GM06990 (cell line): ENCODE results near the gene GAREM1.
A peak's percentile ranks its signal among the peaks of the same experiment; 100 is the strongest.

Experiments used
- DNase-seq: peaks from one replicate; pipeline ENCODE4 v3.0.0-alpha.2; 2011; ENCODE audit not compliant: insufficient read length; ENCODE audit errors: extremely low read depth
- H3K27me3 ChIP-seq: replicated peaks from 2 replicates; pipeline ENCODE4 v1.6.0; 2011; ENCODE audit warnings: low read length; ENCODE audit not compliant: control insufficient read depth, insufficient read depth
- H3K36me3 ChIP-seq: 2 replicates; pipeline ENCODE4 v1.5.1; 2011; ENCODE audit warnings: low read length; ENCODE audit not compliant: control insufficient read depth, insufficient read depth
- H3K4me3 ChIP-seq: replicated peaks from 2 replicates; pipeline ENCODE4 v1.5.1; 2011; ENCODE audit warnings: low read depth, mild to moderate bottlenecking, control low read depth, low read length
- TF ChIP-seq, protein P1 (sequence below): IDR thresholded peaks from 2 replicates; pipeline ENCODE4 v1.5.1; 2011; ENCODE audit warnings: low read length, control low read depth, mild to moderate bottlenecking, inconsistent platforms; ENCODE audit not compliant: insufficient read depth, poor library complexity, severe bottlenecking

Gene GAREM1

DNA sequence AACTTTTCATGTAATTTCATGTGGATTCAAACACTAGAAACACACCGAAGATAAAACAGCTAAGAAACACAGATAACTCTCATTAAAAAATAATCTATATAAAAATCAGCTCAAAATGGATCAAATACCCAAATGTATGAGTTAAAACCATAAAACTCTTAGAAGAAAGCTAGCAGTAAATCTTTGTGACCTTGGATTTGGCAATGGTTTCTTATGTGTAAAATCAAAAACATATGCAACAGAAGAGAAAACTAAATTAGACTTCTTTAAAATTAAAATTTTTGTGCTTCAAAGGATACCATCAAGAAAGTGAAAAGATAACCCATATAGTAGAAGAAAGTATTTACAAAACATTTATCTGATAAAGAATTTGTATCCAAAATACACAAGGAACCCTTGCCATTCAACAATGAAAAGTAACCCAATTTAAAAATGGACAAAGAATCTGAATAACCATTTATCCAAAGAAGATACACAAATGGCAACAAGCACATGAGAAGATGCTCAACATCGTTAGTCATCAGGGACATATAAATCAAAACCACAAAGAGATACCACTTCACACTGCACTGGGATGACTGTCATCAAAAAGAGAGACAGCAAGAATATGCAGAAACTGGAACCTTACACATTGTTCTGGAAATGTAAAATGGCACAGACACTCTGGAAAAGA lies 27.5 kb downstream of the GAREM1 start:
- no peak overlapping the region for H3K4me3 ChIP-seq
- H3K36me3 ChIP-seq: no peaks in the 10 kb centered on the region
- DNase-seq: no peak
- H3K27me3 ChIP-seq: no peaks in the 10 kb centered on the region; the same call in 1 of the 2 replicates
- TF ChIP-seq, protein P1, sequence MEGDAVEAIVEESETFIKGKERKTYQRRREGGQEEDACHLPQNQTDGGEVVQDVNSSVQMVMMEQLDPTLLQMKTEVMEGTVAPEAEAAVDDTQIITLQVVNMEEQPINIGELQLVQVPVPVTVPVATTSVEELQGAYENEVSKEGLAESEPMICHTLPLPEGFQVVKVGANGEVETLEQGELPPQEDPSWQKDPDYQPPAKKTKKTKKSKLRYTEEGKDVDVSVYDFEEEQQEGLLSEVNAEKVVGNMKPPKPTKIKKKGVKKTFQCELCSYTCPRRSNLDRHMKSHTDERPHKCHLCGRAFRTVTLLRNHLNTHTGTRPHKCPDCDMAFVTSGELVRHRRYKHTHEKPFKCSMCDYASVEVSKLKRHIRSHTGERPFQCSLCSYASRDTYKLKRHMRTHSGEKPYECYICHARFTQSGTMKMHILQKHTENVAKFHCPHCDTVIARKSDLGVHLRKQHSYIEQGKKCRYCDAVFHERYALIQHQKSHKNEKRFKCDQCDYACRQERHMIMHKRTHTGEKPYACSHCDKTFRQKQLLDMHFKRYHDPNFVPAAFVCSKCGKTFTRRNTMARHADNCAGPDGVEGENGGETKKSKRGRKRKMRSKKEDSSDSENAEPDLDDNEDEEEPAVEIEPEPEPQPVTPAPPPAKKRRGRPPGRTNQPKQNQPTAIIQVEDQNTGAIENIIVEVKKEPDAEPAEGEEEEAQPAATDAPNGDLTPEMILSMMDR: no peak

DNA sequence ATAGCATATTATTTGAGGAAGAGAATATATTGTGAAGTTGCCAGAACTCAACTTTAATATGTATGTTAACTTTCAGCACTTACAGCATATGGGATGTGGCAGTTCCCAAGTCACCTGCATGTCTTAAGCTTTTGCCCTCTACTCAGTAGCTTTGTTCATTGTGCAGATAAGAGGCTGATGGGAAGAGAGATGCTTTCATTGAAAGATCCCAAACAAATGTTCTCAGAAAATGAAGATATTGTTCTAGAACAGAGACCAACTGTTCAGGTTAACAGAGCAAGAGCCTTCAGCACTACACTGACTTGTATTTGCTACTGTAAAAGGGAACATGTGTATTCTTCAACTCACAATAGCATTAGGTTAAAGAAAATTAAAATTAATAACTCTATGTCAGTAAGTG lies 28.1 kb downstream of the GAREM1 start:
- no peak for DNase-seq
- TF ChIP-seq, protein P1: no peak
- H3K36me3 ChIP-seq: no peaks in the 10 kb centered on the region
- H3K4me3 ChIP-seq: no peak overlapping the region
- H3K27me3 ChIP-seq: no peaks in the 10 kb centered on the region; the same call in 1 of the 2 replicates

DNA sequence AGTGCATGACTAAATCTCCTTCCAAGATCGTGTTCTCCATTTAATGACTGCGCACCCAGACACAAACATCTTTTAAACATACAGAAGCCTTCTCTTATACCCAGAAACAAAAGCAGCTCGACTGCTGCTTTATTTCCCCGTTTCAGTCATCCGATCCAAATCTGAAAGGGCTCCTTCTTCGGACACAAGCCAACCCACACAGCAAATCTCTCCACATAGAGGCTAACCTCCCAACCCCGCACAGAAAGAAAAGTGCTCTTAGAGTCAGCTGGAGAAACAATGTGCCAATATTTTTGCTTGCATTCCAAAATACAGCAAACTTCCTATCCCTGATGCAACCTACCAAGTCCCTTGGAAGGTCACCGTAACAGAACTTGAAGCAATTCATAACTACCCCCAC lies 29.1 kb downstream of the GAREM1 start:
- TF ChIP-seq, protein P1: no peak
- no peak for DNase-seq
- Histone ChIP-seq H3K36me3 (no peaks in the 10 kb centered on the region), H3K27me3 (no peaks in the 10 kb centered on the region; the same call in 1 of the 2 replicates), H3K4me3 (no peak overlapping the region)

DNA sequence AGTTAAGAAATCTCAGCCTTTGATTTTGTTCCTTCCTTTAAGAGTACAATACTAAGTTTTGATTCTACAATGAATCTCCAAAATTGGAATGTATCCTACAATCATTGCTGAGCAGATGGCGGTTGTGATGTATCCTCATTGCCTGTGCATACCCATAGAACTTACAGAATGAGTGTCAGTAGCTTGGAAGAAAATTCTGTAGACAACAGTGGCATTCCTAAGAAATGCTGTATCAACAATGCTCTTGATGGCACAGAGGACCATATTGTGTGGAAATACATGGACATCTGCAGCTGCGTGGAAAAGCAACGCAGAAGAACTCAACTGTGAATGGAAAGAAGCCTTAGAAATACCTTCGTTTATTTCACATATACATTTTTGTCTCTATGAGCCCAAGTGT lies 30.2 kb downstream of the GAREM1 start:
- no peak for DNase-seq
- no peaks in the 10 kb centered on the region; the same call in 1 of the 2 replicates for H3K27me3 ChIP-seq
- TF ChIP-seq, protein P1: no peak
- H3K36me3 ChIP-seq: no peaks in the 10 kb centered on the region
- no peak overlapping the region for H3K4me3 ChIP-seq

DNA sequence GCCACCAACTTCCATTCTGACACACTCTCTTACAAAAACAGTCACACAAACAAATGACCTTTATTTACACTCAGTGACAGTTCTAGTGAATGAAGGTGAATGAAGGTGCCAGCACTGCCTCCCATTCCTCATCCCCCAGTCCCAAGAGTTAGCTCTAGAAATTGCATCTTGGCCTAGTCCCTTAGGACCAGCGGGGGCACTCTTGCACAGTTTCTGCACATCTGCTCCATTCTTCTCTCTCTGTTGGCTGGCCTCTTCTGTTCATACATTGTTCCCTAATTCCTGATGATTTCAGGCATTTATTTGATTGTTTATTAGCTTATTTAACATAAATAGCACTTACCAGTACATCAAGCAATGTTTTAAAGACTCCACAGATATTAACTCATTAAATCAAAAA lies 30.9 kb downstream of the GAREM1 start:
- H3K36me3 ChIP-seq: no peaks in the 10 kb centered on the region
- TF ChIP-seq, protein P1: peak; percentile 9
- no peaks in the 10 kb centered on the region; the same call in 1 of the 2 replicates for H3K27me3 ChIP-seq
- H3K4me3 ChIP-seq: no peak overlapping the region
- DNase-seq: no peak
